ENCODE results near the gene TEAD1. TPM values are rescaled to one million over a fixed set of nuclear protein-coding genes. Genes with fewer than 3 reads are reported as not detected.

The TEAD1 gene
- total RNA-seq, 1 donor from 2014 or later, result 62.5 TPM

DNA sequence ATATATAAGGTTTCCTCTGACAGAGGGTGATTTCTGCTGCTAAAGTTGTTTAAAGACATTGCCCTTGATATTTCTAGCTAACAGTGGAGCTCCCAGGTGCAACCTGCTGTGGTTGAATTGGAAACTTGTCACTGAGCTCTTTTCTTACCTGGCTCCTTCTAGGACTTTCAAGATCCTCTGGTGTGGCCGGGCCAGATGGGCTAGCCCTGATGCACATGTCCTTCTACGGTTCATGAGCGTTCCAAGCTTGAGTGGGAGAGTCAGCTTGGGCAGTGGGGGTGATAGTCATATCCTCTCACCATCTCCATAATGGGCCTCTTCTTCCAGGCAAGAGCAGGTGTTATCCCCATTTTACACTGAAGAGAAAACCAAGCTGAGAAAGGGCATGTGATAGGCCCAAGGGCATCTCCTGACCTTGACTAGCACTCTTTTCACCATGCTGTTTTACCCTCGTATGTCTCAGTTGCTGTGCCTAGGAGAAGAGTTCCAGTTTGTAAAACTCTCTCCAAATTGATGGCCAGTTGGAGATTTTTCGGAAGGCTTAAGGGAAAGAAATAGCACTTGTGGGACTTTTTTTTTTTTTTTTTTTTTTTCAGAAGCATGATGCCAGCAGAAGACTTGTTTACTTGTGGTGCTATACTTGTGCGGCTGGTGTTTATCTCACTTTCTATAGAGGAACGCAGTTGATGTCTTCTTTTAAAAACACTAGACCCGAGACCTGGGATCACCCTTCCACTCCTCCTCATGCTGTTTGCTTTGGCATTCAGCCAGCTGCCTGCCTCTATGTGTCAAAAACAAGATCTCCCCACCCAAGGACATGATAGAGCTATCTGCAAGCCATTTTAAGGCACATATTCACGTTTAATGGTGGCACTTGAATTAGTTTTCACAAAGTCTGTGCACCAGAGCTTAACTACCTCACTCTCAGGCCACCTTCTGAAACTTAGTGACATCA, 32.6 kb downstream of the TEAD1 start:
- Mint-ChIP-seq H3K36me3 (ENCODE audit: unreplicated experiment) (no peaks in the 10 kb centered on the region), H3K4me3 (ENCODE audit: unreplicated experiment) (no peak overlapping the region), H3K4me1 (ENCODE audit: low read depth, unreplicated experiment) (peaks cover 7% of the 10 kb centered on the region), H3K27me3 (ENCODE audit: unreplicated experiment) (peaks cover 4% of the 10 kb centered on the region), H3K9me3 (ENCODE audit: unreplicated experiment) (peaks cover 2% of the 10 kb centered on the region), H3K27ac (ENCODE audit: unreplicated experiment) (no peak overlapping the region)
- TF ChIP-seq, protein P1, sequence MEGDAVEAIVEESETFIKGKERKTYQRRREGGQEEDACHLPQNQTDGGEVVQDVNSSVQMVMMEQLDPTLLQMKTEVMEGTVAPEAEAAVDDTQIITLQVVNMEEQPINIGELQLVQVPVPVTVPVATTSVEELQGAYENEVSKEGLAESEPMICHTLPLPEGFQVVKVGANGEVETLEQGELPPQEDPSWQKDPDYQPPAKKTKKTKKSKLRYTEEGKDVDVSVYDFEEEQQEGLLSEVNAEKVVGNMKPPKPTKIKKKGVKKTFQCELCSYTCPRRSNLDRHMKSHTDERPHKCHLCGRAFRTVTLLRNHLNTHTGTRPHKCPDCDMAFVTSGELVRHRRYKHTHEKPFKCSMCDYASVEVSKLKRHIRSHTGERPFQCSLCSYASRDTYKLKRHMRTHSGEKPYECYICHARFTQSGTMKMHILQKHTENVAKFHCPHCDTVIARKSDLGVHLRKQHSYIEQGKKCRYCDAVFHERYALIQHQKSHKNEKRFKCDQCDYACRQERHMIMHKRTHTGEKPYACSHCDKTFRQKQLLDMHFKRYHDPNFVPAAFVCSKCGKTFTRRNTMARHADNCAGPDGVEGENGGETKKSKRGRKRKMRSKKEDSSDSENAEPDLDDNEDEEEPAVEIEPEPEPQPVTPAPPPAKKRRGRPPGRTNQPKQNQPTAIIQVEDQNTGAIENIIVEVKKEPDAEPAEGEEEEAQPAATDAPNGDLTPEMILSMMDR (IDR thresholded peaks at IDR 0.05; ENCODE audit: partially characterized antibody, unreplicated experiment), result no peak
- no peak for DNase-seq

- no peak for DNase-seq
- H3K9me3 Mint-ChIP-seq (ENCODE audit: unreplicated experiment), result peaks cover 2% of the 10 kb centered on the region
- no peak overlapping the region for H3K27ac Mint-ChIP-seq (ENCODE audit: unreplicated experiment)
- TF ChIP-seq, protein P1 (IDR thresholded peaks at IDR 0.05; ENCODE audit: partially characterized antibody, unreplicated experiment), result no peak
- no peaks in the 10 kb centered on the region for H3K36me3 Mint-ChIP-seq (ENCODE audit: unreplicated experiment)
- peaks cover 8% of the 10 kb centered on the region for H3K4me1 Mint-ChIP-seq (ENCODE audit: low read depth, unreplicated experiment)
- H3K27me3 Mint-ChIP-seq (ENCODE audit: unreplicated experiment), result peaks cover 7% of the 10 kb centered on the region
- no peak overlapping the region for H3K4me3 Mint-ChIP-seq (ENCODE audit: unreplicated experiment)
These were observed 33.3 kb downstream of the TEAD1 start for GRCh38 chr11:12707500-12707880.

DNA sequence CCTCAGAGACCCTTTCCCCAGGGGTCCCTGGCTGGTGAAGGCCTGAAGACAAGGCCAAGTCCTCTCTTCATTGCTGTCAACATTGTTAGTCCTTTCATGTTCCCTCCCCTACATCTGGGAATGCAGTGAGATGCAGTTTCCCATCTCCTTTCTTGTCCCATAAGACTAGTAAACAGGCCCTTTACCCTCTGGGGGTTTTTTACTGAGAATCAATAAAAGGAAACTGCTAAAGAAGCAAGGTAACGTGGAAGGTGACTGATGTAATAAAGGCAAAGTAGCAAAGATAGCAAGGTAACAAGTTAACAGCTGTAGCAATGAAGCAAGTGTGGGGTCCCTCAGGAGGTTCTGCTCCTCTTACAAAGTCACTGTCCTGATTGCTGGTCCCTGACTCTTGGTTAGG, 37.3 kb downstream of the TEAD1 start:
- DNase-seq, result no peak
- H3K9me3 Mint-ChIP-seq (ENCODE audit: unreplicated experiment), result peaks cover 2% of the 10 kb centered on the region
- no peak overlapping the region for H3K27ac Mint-ChIP-seq (ENCODE audit: unreplicated experiment)
- H3K27me3 Mint-ChIP-seq (ENCODE audit: unreplicated experiment), result peaks cover 6% of the 10 kb centered on the region
- TF ChIP-seq, protein P1 (IDR thresholded peaks at IDR 0.05; ENCODE audit: partially characterized antibody, unreplicated experiment), result no peak
- peaks cover 15% of the 10 kb centered on the region for H3K4me1 Mint-ChIP-seq (ENCODE audit: low read depth, unreplicated experiment)
- no peaks in the 10 kb centered on the region for H3K36me3 Mint-ChIP-seq (ENCODE audit: unreplicated experiment)
- H3K4me3 Mint-ChIP-seq (ENCODE audit: unreplicated experiment), result no peak overlapping the region

- no peak for DNase-seq
- Mint-ChIP-seq H3K9me3 (ENCODE audit: unreplicated experiment) (peaks cover 2% of the 10 kb centered on the region), H3K27ac (ENCODE audit: unreplicated experiment) (no peak overlapping the region), H3K4me3 (ENCODE audit: unreplicated experiment) (no peak overlapping the region), H3K27me3 (ENCODE audit: unreplicated experiment) (peaks cover 6% of the 10 kb centered on the region), H3K36me3 (ENCODE audit: unreplicated experiment) (no peaks in the 10 kb centered on the region), H3K4me1 (ENCODE audit: low read depth, unreplicated experiment) (peaks cover 18% of the 10 kb centered on the region)
- TF ChIP-seq, protein P1 (IDR thresholded peaks at IDR 0.05; ENCODE audit: partially characterized antibody, unreplicated experiment), result no peak
These were observed 37.9 kb downstream of the TEAD1 start for GRCh38 chr11:12712132-12712531.

- no peak for DNase-seq
- TF ChIP-seq, protein P1 (IDR thresholded peaks at IDR 0.05; ENCODE audit: partially characterized antibody, unreplicated experiment), result no peak
- H3K9me3 Mint-ChIP-seq (ENCODE audit: unreplicated experiment), result peaks cover 2% of the 10 kb centered on the region
- no peak overlapping the region for H3K4me3 Mint-ChIP-seq (ENCODE audit: unreplicated experiment)
- H3K36me3 Mint-ChIP-seq (ENCODE audit: unreplicated experiment), result no peaks in the 10 kb centered on the region
- H3K27ac Mint-ChIP-seq (ENCODE audit: unreplicated experiment), result no peak overlapping the region
- H3K27me3 Mint-ChIP-seq (ENCODE audit: unreplicated experiment), result peaks cover 5% of the 10 kb centered on the region
- H3K4me1 Mint-ChIP-seq (ENCODE audit: low read depth, unreplicated experiment), result peaks cover 29% of the 10 kb centered on the region
These were observed 40.9 kb downstream of the TEAD1 start for GRCh38 chr11:12715131-12715530.
